GM12878 (cell line): ENCODE results near the gene MAST3. TPM values are rescaled to one million over a fixed set of nuclear protein-coding genes. Genes with fewer than 3 reads are reported as not detected.

Source experiments
- ATAC-seq: fragments of 200-7000 bp; cut with Tn5 transposase; 3 replicates; pipeline ENCODE4 v1.9.1; 2020; ENCODE audit warnings: mild to moderate bottlenecking, moderate library complexity
- BruUV-seq: library from RNA; stranded (reverse); fragments of 400-500 nt; replicated peaks from 2 replicates; lab custom pipeline; 2021; lab: Mats Ljungman, UMichigan
- CTCF ChIA-PET: fragments of 300-600 bp; sonication (Branson Sonifier 250); formaldehyde crosslinking; extraction: SDS; loops from one replicate; lab custom pipeline; 2021; ENCODE audit warnings: inconsistent platforms; lab: Yijun Ruan, JAX
- POLR2A ChIA-PET: fragments of 350-600 bp; formaldehyde crosslinking; extraction: SDS; loops from one replicate; lab custom pipeline; 2021; ENCODE audit warnings: inconsistent platforms; lab: Charles Lee
- RAD21 ChIA-PET: fragments of 300-600 bp; sonication (Branson Sonifier 250); formaldehyde crosslinking; loops from one replicate; lab custom pipeline; 2023; ENCODE audit warnings: antibody characterized with exemption; ENCODE audit not compliant: unreplicated experiment; lab: Charles Lee
- SMC1A ChIA-PET: fragments of 300-600 bp; sonication (Branson Sonifier 250); formaldehyde crosslinking; loops from one replicate; lab custom pipeline; 2023; ENCODE audit not compliant: unreplicated experiment, uncharacterized antibody; lab: Charles Lee
- DNase-seq: peaks from one replicate; pipeline ENCODE4 v3.0.0-alpha.2; 2011; ENCODE audit warnings: low read depth, low spot score
- FAIRE-seq: peaks from 3 replicates; lab custom pipeline; 2011; peaks lifted over from hg19 to GRCh38; lab: Jason Lieb, UNC
- H2AFZ ChIP-seq: 2 replicates; pipeline ENCODE4 v1.6.0; 2011; ENCODE audit warnings: low read depth, low read length, control low read depth; ENCODE audit not compliant: control insufficient read depth
- H3K27ac ChIP-seq: 2 replicates; pipeline ENCODE4 v1.5.1; 2011; ENCODE audit warnings: control low read depth; ENCODE audit not compliant: control insufficient read depth, insufficient read depth
- H3K27me3 ChIP-seq, 2 experiments: replicated peaks in 1 of 2; 2 replicates each; pipeline versions ENCODE4 v1.6.0 to v1.6.1; 2011; ENCODE audit warnings: low read length in 1 of 2; ENCODE audit not compliant: control insufficient read depth in 2 of 2, insufficient read depth in 2 of 2
- H3K36me3 ChIP-seq, 2 experiments: 2 replicates each; pipeline ENCODE4 v1.5.1; 2011; ENCODE audit warnings: low read length in 1 of 2; ENCODE audit not compliant: control insufficient read depth in 2 of 2, insufficient read depth in 2 of 2
- H3K4me1 ChIP-seq: 2 replicates; pipeline ENCODE4 v1.6.1; 2011; ENCODE audit warnings: mild to moderate bottlenecking, low read length, moderate library complexity, mixed read lengths; ENCODE audit not compliant: control insufficient read depth, insufficient read depth
- H3K4me2 ChIP-seq: 2 replicates; pipeline ENCODE4 v1.6.0; 2011; ENCODE audit warnings: control low read depth; ENCODE audit not compliant: control insufficient read depth, insufficient read depth
- H3K4me3 ChIP-seq: fragments of 200-600 bp; sonication (generic); 2 replicates; pipeline ENCODE4 v1.5.1; 2016
- H3K79me2 ChIP-seq: 2 replicates; pipeline ENCODE4 v1.6.0; 2011; ENCODE audit warnings: low read length; ENCODE audit not compliant: control insufficient read depth, insufficient read depth
- H3K9ac ChIP-seq: 2 replicates; pipeline ENCODE4 v1.8.0; 2011; ENCODE audit warnings: low read length, control low read depth, mixed read lengths; ENCODE audit not compliant: control insufficient read depth, insufficient read depth
- H3K9me3 ChIP-seq: replicated peaks from 3 replicates; pipeline ENCODE4 v1.5.1; 2011; ENCODE audit warnings: mild to moderate bottlenecking, low read length; ENCODE audit not compliant: control insufficient read depth, insufficient read depth
- H4K20me1 ChIP-seq: 2 replicates; pipeline ENCODE4 v1.6.0; 2011; ENCODE audit not compliant: control insufficient read depth, insufficient read depth
- EGR1 ChIP-seq, 2 experiments: IDR thresholded peaks; 1 replicate in 1 of 2; 2 replicates in 1 of 2; pipeline ENCODE4 v1.6.1; 2011 to 2012; ENCODE audit warnings: low read depth in 2 of 2, low read length in 2 of 2, borderline replicate concordance in 1 of 2, mild to moderate bottlenecking in 1 of 2, moderate library complexity in 1 of 2
- GABPA ChIP-seq: IDR thresholded peaks from 2 replicates; pipeline ENCODE4 v1.6.1; 2014; ENCODE audit warnings: antibody characterized with exemption, low read depth, mild to moderate bottlenecking, inconsistent platforms
- HDAC6 ChIP-seq: fragments of 200-600 bp; sonication (generic); IDR thresholded peaks from one replicate; pipeline ENCODE4 v1.8.0; 2017; ENCODE audit warnings: antibody characterized with exemption; ENCODE audit not compliant: unreplicated experiment
- HDGF ChIP-seq: fragments of 450-650 bp; IDR thresholded peaks from 2 replicates; pipeline ENCODE4 v1.6.1; 2016; ENCODE audit warnings: antibody characterized with exemption
- IRF4 ChIP-seq: IDR thresholded peaks from 2 replicates; pipeline ENCODE4 v1.6.1; 2011; ENCODE audit warnings: low read depth, low read length
- POLR2AphosphoS2 ChIP-seq: IDR thresholded peaks from 2 replicates; pipeline ENCODE4 v1.6.1; 2011; ENCODE audit warnings: low read depth, mild to moderate bottlenecking, low read length, improper control_type of control experiment, moderate library complexity
- POLR2AphosphoS5 ChIP-seq: IDR thresholded peaks from 2 replicates; pipeline ENCODE4 v1.6.1; 2011; ENCODE audit warnings: mild to moderate bottlenecking, low read length, inconsistent platforms
- RB1 ChIP-seq: fragments of 450-650 bp; formaldehyde crosslinking; IDR thresholded peaks from 2 replicates; pipeline ENCODE4 v1.6.1; 2017; ENCODE audit warnings: mild to moderate bottlenecking, borderline replicate concordance
- SIX5 ChIP-seq: IDR thresholded peaks from 2 replicates; pipeline ENCODE4 v1.6.1; 2011; ENCODE audit warnings: mild to moderate bottlenecking, low read depth, low read length, moderate library complexity; ENCODE audit not compliant: severe bottlenecking
- SMARCA5 ChIP-seq: fragments of 450-650 bp; IDR thresholded peaks from 2 replicates; pipeline ENCODE4 v1.6.1; 2017; ENCODE audit warnings: mild to moderate bottlenecking
- SREBF2 ChIP-seq: IDR thresholded peaks from 2 replicates; pipeline ENCODE4 v1.6.1; 2012; ENCODE audit warnings: mild to moderate bottlenecking, low read length
- TCF3 ChIP-seq: IDR thresholded peaks from 2 replicates; pipeline ENCODE4 v1.6.1; 2012; ENCODE audit warnings: low read depth, mild to moderate bottlenecking, low read length, borderline replicate concordance; ENCODE audit not compliant: insufficient read depth
- TCF7 ChIP-seq: IDR thresholded peaks from 2 replicates; pipeline ENCODE4 v1.6.1; 2014; ENCODE audit warnings: antibody characterized with exemption, borderline replicate concordance
- ZBED1 ChIP-seq: IDR thresholded peaks from 2 replicates; pipeline ENCODE4 v1.6.1; 2016; ENCODE audit warnings: borderline replicate concordance
- ZNF274 ChIP-seq: IDR thresholded peaks from one replicate; pipeline ENCODE4 v1.8.0; 2011; ENCODE audit not compliant: insufficient read length, insufficient read depth
- WGBS: methylation state at CpG from one replicate; pipeline ENCODE4 v1.1.6; 2016; ENCODE audit warnings: low lambda C conversion rate; ENCODE audit not compliant: insufficient replicate concordance, insufficient coverage; ENCODE audit errors: missing lambda C conversion rate; 5-methylcytosine and 5-hydroxymethylcytosine counted together
- in situ Hi-C: fragments of 300-500 bp; cut with MboI; formaldehyde crosslinking; loops from 9 replicates; pipeline ENCODE4 v1.14.3; 2018; ENCODE audit warnings: mixed read lengths
- intact Hi-C: fragments of 100-400 bp; cut with micrococcal nuclease; formaldehyde crosslinking; loops from one replicate; pipeline ENCODE4 v1.14.2; 2022; ENCODE audit not compliant: unreplicated experiment
- polyA plus RNA-seq, 11 experiments: library from polyadenylated mRNA; depleted of rRNA in 4 of 11; unstranded in 6 of 11; stranded (reverse) in 5 of 11; fragments of >200 nt; fragmentation: Nextera tagmentation in 4 of 11; fragmentation: Illumina TruSeq in 1 of 11; extraction: Ambion mirVana in 4 of 11; extraction: Trizol in 1 of 11; gene quantifications; 1 replicate in 1 of 11; 2 replicates in 10 of 11; pipeline versions ENCODE4 v1.2.1 to v1.2.3, GENCODE V29; 2011 to 2016; ENCODE audit warnings: inconsistent platforms in 2 of 11, missing spikeins in 2 of 11, low read depth in 1 of 11
- total RNA-seq, 4 experiments: library from RNA; depleted of rRNA in 3 of 4; stranded (reverse); fragments of >200 nt in 3 of 4; fragmentation: Illumina TruSeq in 1 of 4; extraction: Trizol in 1 of 4; gene quantifications; 2 replicates each; pipeline versions ENCODE4 v1.2.1 to v1.2.3, GENCODE V29; 2013 to 2021
- TF ChIP-seq, protein P1 (sequence below): fragments of 450-650 bp; IDR thresholded peaks from 2 replicates; pipeline ENCODE4 v1.6.1; 2017; ENCODE audit warnings: mild to moderate bottlenecking, moderate library complexity

Gene MAST3
- total and polyA plus RNA-seq, 10 of the 15 experiments (the other 5 are each of a cell fraction or from before 2014, with no cell fraction given) = 3.0 to 22.2 (median 7.5) TPM

GRCh38 chr19:18122424-18122823, 24.8 kb downstream of the MAST3 start:
- Histone ChIP-seq H4K20me1 (no peaks in the 10 kb centered on the region; the same call in 1 of the 2 replicates), H3K36me3 (peaks cover 14 to 26% of the 10 kb centered on the region in 2 experiments; a peak in 3 of 4 replicates)
- 93% methylated on average over 7 of the region's 7 CpGs for WGBS

More at GRCh38 chr19:18122424-18122823, 24.8 kb downstream of the MAST3 start:
- ChIA-PET POLR2A (interaction anchor here (0.6 kb wide), 1 partner anchor 60 kb away, joined by 4 read pairs; no protein-coding TSS in a partner anchor), SMC1A (no interaction called here), RAD21 (interaction anchor here (0.6 kb wide), 1 partner anchor 122 kb away, joined by 3 read pairs; no protein-coding TSS in a partner anchor), CTCF (no interaction called here)
- no peak overlapping the region for H3K27ac ChIP-seq
- peaks cover 24% of the 10 kb centered on the region for H3K4me1 ChIP-seq
- no peaks in the 10 kb centered on the region for H3K27me3 ChIP-seq
- FAIRE-seq (no peak), ATAC-seq (no peak), DNase-seq (no peak)
- intact Hi-C loops (no loop called here), in situ Hi-C loops (no loop called here)
- no peak overlapping the region for H3K4me2 ChIP-seq
- no peak for TF ChIP-seq POLR2AphosphoS2
- no peak for TF ChIP-seq HDAC6
- no peak for TF ChIP-seq POLR2AphosphoS5
- TF ChIP-seq GABPA = no peak
- no peak for TF ChIP-seq TCF7
- TF ChIP-seq RB1 = no peak
- no peak for TF ChIP-seq SREBF2
- TF ChIP-seq EGR1 (IDR thresholded peaks at IDR 0.05; ENCODE audit: borderline replicate concordance in 1 of 2, low read depth in 2 of 2, low read length in 2 of 2) = no peak
- TF ChIP-seq, protein P1, sequence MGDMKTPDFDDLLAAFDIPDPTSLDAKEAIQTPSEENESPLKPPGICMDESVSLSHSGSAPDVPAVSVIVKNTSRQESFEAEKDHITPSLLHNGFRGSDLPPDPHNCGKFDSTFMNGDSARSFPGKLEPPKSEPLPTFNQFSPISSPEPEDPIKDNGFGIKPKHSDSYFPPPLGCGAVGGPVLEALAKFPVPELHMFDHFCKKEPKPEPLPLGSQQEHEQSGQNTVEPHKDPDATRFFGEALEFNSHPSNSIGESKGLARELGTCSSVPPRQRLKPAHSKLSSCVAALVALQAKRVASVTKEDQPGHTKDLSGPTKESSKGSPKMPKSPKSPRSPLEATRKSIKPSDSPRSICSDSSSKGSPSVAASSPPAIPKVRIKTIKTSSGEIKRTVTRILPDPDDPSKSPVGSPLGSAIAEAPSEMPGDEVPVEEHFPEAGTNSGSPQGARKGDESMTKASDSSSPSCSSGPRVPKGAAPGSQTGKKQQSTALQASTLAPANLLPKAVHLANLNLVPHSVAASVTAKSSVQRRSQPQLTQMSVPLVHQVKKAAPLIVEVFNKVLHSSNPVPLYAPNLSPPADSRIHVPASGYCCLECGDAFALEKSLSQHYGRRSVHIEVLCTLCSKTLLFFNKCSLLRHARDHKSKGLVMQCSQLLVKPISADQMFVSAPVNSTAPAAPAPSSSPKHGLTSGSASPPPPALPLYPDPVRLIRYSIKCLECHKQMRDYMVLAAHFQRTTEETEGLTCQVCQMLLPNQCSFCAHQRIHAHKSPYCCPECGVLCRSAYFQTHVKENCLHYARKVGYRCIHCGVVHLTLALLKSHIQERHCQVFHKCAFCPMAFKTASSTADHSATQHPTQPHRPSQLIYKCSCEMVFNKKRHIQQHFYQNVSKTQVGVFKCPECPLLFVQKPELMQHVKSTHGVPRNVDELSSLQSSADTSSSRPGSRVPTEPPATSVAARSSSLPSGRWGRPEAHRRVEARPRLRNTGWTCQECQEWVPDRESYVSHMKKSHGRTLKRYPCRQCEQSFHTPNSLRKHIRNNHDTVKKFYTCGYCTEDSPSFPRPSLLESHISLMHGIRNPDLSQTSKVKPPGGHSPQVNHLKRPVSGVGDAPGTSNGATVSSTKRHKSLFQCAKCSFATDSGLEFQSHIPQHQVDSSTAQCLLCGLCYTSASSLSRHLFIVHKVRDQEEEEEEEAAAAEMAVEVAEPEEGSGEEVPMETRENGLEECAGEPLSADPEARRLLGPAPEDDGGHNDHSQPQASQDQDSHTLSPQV = no peak
- TF ChIP-seq SMARCA5 = no peak
- no peak for TF ChIP-seq TCF3
- TF ChIP-seq ZBED1 = no peak
- TF ChIP-seq ZNF274 = no peak
- TF ChIP-seq IRF4 = no peak
- TF ChIP-seq SIX5 = no peak
- TF ChIP-seq HDGF = no peak
- H3K4me3 ChIP-seq = no peak overlapping the region
- peaks cover 21% of the 10 kb centered on the region for H3K79me2 ChIP-seq
- H3K9me3 ChIP-seq = no peaks in the 10 kb centered on the region
- no TSS peak for BruUV-seq
- H2AFZ ChIP-seq = no peak overlapping the region
- no peak overlapping the region for H3K9ac ChIP-seq
